ENCODE data around the gene KIF1B.

- TF ChIP-seq TAF1 (IDR thresholded peaks at IDR 0.05; ENCODE audit: borderline replicate concordance, low read depth, low read length) (no peak), MAX (IDR thresholded peaks at IDR 0.05; ENCODE audit: low read depth) (no peak), NFIC (IDR thresholded peaks at IDR 0.05; ENCODE audit: borderline replicate concordance) (no peak)
Observed at GRCh38 chr1:10389271-10389973, 179.1 kb downstream of the KIF1B start.

All from SK-N-SH (cell line).